Sigmoid colon (tissue), 7 donors: Measurements from ENCODE around the gene NTPCR. TPM values are rescaled to one million over a fixed set of nuclear protein-coding genes. Genes with fewer than 3 reads are reported as not detected.
A peak's percentile ranks its signal among the peaks of the same experiment; 100 is the strongest.

ENCODE experiments used
- DNase-seq: peaks from one replicate; pipeline ENCODE4 v3.0.0-alpha.2; 2019
- H3K27ac ChIP-seq, 4 donors: fragments of 200-600 bp; sonication (generic); one replicate each; pipeline ENCODE4 v1.5.1; 2016 to 2019; ENCODE audit warnings: mild to moderate bottlenecking in 1 of 4
- H3K27me3 ChIP-seq, 3 donors: fragments of 200-600 bp; sonication (generic); one replicate each; pipeline ENCODE4 v1.5.1; 2019; ENCODE audit warnings: mild to moderate bottlenecking in 1 of 3
- H3K36me3 ChIP-seq, 4 donors: fragments of 200-600 bp; sonication (generic); one replicate each; pipeline ENCODE4 v1.5.1; 2016 to 2019
- H3K4me1 ChIP-seq, 4 donors: fragments of 200-600 bp; sonication (generic); one replicate each; pipeline ENCODE4 v1.5.1; 2017 to 2019
- H3K4me3 ChIP-seq, 4 donors: fragments of 200-600 bp; sonication (generic); one replicate each; pipeline ENCODE4 v1.5.1; 2017 to 2019; ENCODE audit warnings: mild to moderate bottlenecking in 2 of 4, moderate library complexity in 1 of 4
- H3K9me3 ChIP-seq, 4 donors: fragments of 200-600 bp in 3 of 4; sonication (generic) in 3 of 4; one replicate each; pipeline versions ENCODE4 v1.5.1 to v1.6.1; 2013 to 2019
- CTCF ChIP-seq, 4 experiments: fragments of 450-650 bp in 3 of 4; fragments of 200-600 bp in 1 of 4; IDR thresholded peaks; one replicate each; pipeline ENCODE4 v1.5.1; 2016 to 2019; ENCODE audit warnings: antibody characterized with exemption in 4 of 4, mild to moderate bottlenecking in 3 of 4, moderate library complexity in 2 of 4
- EP300 ChIP-seq, 4 donors: sonication (generic); formaldehyde crosslinking; IDR thresholded peaks; one replicate each; pipeline ENCODE4 v1.6.1; 2017; ENCODE audit warnings: antibody characterized with exemption in 4 of 4
- POLR2A ChIP-seq, 2 donors: fragments of 450-650 bp; IDR thresholded peaks; one replicate each; pipeline ENCODE4 v1.6.1; 2016; ENCODE audit warnings: antibody characterized with exemption in 2 of 2, mild to moderate bottlenecking in 2 of 2, moderate library complexity in 2 of 2
- POLR2AphosphoS5 ChIP-seq, 4 donors: sonication (generic); formaldehyde crosslinking; IDR thresholded peaks; one replicate each; pipeline ENCODE4 v1.6.1; 2017; ENCODE audit warnings: antibody characterized with exemption in 4 of 4
- WGBS, 2 donors: extraction: QIAGEN DNeasy Blood & Tissue Kit; methylation state at CpG; one replicate each; pipeline ENCODE4 v1.1.7; 2013; 5-methylcytosine and 5-hydroxymethylcytosine counted together
- intact Hi-C: fragments of 100-400 bp; cut with DNase I; formaldehyde crosslinking; loops from one replicate; pipeline ENCODE4 v1.15.1; 2023
- polyA plus RNA-seq, 3 donors: library from polyadenylated mRNA; stranded (reverse); fragments of 200-250 nt; gene quantifications; one replicate each; pipeline ENCODE4 v1.2.3, GENCODE V29; 2013
- total RNA-seq, 4 donors: library from RNA; depleted of rRNA; stranded (reverse); fragments of >200 nt; gene quantifications; one replicate each; pipeline ENCODE4 v1.1.0, GENCODE V29; 2016
- donor health status: healthy with polysubstance abuse.
- donor health status: Bipolar disorder and iron deficiency.
- donor health status: healthy.

Gene NTPCR
- total and polyA plus RNA-seq, 7 donors: 20.5 to 100 (median 43.2) TPM

DNA sequence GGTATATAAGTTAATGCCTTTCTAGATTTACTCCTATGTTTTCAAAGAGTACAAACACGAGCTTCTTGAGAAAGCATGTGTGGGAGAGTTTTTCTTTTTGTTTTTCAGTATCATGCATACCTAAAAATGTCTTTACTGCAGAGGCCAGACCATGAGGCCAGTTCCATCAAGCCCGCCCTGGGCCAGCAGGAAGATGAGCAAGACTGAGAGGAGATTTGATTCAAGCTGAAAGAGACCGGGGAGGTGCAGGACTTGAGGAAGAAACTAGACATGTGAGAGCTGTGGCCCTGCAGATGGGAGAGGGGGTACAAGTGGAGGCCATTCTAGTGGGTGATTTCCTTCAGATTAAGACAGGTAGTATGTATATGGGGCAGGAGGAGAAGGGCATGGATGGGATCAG, 33.4 kb upstream of the NTPCR start:
- Histone ChIP-seq H3K36me3 (no peaks in the 10 kb centered on the region), H3K27ac (no peak overlapping the region), H3K9me3 (no peaks in the 10 kb centered on the region), H3K4me3 (no peak overlapping the region), H3K27me3 (no peaks in the 10 kb centered on the region), H3K4me1 (no peaks in the 10 kb centered on the region)
- no peak for DNase-seq
- intact Hi-C loops: no loop called here
- WGBS, 2 donors: 88 to 92% methylated on average over 3 of the region's 3 CpGs
- TF ChIP-seq POLR2AphosphoS5 (IDR thresholded peaks at IDR 0.05) (no peak), POLR2A (IDR thresholded peaks at IDR 0.05) (no peak), EP300 (IDR thresholded peaks at IDR 0.05) (no peak), CTCF (IDR thresholded peaks at IDR 0.05) (no peak)

DNA sequence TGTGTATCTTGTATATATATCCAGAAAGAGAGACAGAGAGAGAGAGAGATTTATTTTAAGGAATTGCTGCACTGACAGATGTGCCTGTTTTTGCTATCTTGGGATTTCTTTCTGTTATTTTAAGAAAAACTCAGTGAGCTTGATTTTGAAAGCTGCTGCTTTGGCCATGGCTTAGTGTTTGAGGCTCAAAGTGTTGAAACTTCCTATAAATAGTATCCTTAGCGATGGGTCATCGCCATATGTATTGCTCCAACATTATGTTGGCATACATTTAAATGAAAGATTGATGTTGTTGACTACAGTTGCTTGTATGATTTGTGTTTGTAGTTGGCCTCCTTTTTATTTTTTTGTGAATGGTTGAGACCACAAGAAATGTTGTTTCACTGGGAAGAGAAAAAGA, 29.0 kb upstream of the NTPCR start:
- intact Hi-C loops: no loop called here
- Histone ChIP-seq H3K36me3 (no peaks in the 10 kb centered on the region), H3K4me1 (no peaks in the 10 kb centered on the region), H3K27me3 (no peaks in the 10 kb centered on the region), H3K4me3 (no peak overlapping the region), H3K9me3 (no peaks in the 10 kb centered on the region), H3K27ac (no peak overlapping the region)
- WGBS, 2 donors: 79 to 88% methylated on average over 2 of the region's 2 CpGs
- TF ChIP-seq EP300 (IDR thresholded peaks at IDR 0.05) (no peak), POLR2AphosphoS5 (IDR thresholded peaks at IDR 0.05) (no peak), CTCF (IDR thresholded peaks at IDR 0.05) (no peak), POLR2A (IDR thresholded peaks at IDR 0.05) (no peak)
- no peak for DNase-seq

DNA sequence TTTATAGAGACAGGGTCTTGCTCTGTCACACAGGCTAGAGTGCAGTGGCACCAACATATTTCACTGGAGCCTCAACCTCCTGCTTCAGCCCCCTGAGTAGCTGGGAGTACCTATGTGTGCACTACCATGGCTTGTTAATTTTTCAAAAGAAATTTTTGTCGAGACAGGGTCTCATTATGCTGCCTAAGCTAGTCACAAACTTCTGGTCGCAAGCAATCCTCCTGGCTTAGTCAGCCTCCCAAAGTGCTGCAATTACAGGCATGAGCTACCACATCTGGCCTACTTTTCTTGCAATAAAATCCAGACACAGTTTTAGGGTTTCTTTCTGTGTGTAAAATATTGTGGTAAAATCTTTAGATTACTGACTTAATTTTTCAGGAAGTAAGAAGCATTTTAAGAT, 27.9 kb upstream of the NTPCR start:
- intact Hi-C loops: no loop called here

DNA sequence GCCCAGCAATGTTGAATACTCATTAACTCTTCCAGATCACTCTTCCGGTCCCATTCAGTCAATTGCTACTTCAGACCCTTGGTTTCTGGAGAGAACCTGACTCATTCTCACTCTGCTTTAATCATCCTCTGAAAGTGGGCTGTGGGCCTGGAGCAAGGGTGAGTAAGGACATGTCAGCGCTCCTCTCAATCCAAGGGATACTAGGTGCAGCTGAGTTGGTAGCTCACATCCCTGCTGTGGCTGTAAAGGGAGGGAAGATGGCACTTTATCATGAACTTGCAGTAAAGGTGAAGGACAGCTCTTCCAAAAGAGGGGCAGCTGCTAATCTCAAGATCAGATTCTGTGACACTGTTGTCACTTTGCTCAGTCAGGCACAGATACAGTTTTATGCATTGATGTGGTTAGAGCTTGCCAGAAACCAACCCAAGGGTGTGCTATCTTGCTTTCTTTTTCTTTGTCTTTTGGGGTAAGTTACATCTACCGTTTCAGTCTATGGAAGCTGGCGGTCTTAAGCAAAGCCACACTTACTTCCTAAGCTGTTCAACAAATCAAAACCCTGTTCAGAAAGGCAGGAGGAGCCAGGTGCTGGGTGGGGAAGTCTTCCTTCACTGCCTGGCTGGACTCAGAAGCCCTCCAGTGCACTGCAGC, 26.5 kb upstream of the NTPCR start:
- DNase-seq: no peak
- H3K36me3 ChIP-seq: no peaks in the 10 kb centered on the region
- intact Hi-C loops: no loop called here
- no peak overlapping the region for H3K4me3 ChIP-seq
- H3K27ac ChIP-seq: no peak overlapping the region
- TF ChIP-seq POLR2AphosphoS5 (IDR thresholded peaks at IDR 0.05): no peak
- TF ChIP-seq CTCF (IDR thresholded peaks at IDR 0.05): no peak
- no peak for TF ChIP-seq POLR2A (IDR thresholded peaks at IDR 0.05)
- no peak for TF ChIP-seq EP300 (IDR thresholded peaks at IDR 0.05)
- no peaks in the 10 kb centered on the region for H3K27me3 ChIP-seq
- WGBS, 2 donors: 64 to 81% methylated on average over 4 of the region's 4 CpGs
- no peaks in the 10 kb centered on the region for H3K9me3 ChIP-seq
- H3K4me1 ChIP-seq: no peaks in the 10 kb centered on the region

More for the DNA sequence above, 27.9 kb upstream of the NTPCR start:
- H3K9me3 ChIP-seq: no peaks in the 10 kb centered on the region
- DNase-seq: no peak
- TF ChIP-seq POLR2A (IDR thresholded peaks at IDR 0.05) (no peak), POLR2AphosphoS5 (IDR thresholded peaks at IDR 0.05) (no peak), EP300 (IDR thresholded peaks at IDR 0.05) (no peak), CTCF (IDR thresholded peaks at IDR 0.05) (no peak)
- H3K27me3 ChIP-seq: no peaks in the 10 kb centered on the region
- no peaks in the 10 kb centered on the region for H3K36me3 ChIP-seq
- H3K4me3 ChIP-seq: no peak overlapping the region
- peak overlapping the region in 1 of 4 donors; percentile 33 for H3K27ac ChIP-seq
- H3K4me1 ChIP-seq: no peaks in the 10 kb centered on the region
- WGBS, 2 donors: 82 to 84% methylated on average over 2 of the region's 2 CpGs

- intact Hi-C loops: no loop called here
- H3K9me3 ChIP-seq: no peaks in the 10 kb centered on the region
- H3K27me3 ChIP-seq: no peaks in the 10 kb centered on the region
- TF ChIP-seq POLR2A (IDR thresholded peaks at IDR 0.05): no peak
- no peak for TF ChIP-seq POLR2AphosphoS5 (IDR thresholded peaks at IDR 0.05)
- TF ChIP-seq EP300 (IDR thresholded peaks at IDR 0.05): no peak
- TF ChIP-seq CTCF (IDR thresholded peaks at IDR 0.05): no peak
- H3K4me1 ChIP-seq: no peaks in the 10 kb centered on the region
- no peak overlapping the region for H3K4me3 ChIP-seq
- no peak for DNase-seq
- no peak overlapping the region for H3K27ac ChIP-seq
- no peaks in the 10 kb centered on the region for H3K36me3 ChIP-seq
- 94 to 96% methylated on average over 3 of the region's 3 CpGs for WGBS, 2 donors
Measured at GRCh38 chr1:232924874-232925273, 25.5 kb upstream of the NTPCR start.
